Retinal pigment epithelial cell (primary cell): ENCODE results near the gene ACVR2B.

Experiments used
- DNase-seq: peaks from one replicate; pipeline ENCODE4 v3.0.0-alpha.2; 2010; ENCODE audit warnings: low read depth
- H3K4me3 ChIP-seq: 2 replicates; pipeline ENCODE4 v1.5.1; 2011; ENCODE audit warnings: mild to moderate bottlenecking, low read length, control low read depth, moderate library complexity
- TF ChIP-seq, protein P1 (sequence below): conservative IDR thresholded peaks from 2 replicates; pipeline ENCODE4 v1.5.1; 2011; ENCODE audit warnings: low read depth, low read length, control low read depth, inconsistent platforms

The ACVR2B gene

GRCh38 chr3:38480930-38481329 lies 27.2 kb downstream of the ACVR2B start:
- TF ChIP-seq, protein P1, sequence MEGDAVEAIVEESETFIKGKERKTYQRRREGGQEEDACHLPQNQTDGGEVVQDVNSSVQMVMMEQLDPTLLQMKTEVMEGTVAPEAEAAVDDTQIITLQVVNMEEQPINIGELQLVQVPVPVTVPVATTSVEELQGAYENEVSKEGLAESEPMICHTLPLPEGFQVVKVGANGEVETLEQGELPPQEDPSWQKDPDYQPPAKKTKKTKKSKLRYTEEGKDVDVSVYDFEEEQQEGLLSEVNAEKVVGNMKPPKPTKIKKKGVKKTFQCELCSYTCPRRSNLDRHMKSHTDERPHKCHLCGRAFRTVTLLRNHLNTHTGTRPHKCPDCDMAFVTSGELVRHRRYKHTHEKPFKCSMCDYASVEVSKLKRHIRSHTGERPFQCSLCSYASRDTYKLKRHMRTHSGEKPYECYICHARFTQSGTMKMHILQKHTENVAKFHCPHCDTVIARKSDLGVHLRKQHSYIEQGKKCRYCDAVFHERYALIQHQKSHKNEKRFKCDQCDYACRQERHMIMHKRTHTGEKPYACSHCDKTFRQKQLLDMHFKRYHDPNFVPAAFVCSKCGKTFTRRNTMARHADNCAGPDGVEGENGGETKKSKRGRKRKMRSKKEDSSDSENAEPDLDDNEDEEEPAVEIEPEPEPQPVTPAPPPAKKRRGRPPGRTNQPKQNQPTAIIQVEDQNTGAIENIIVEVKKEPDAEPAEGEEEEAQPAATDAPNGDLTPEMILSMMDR: no peak
- no peak for DNase-seq
- no peak overlapping the region for H3K4me3 ChIP-seq

- TF ChIP-seq, protein P1: no peak
- no peak for DNase-seq
- H3K4me3 ChIP-seq: no peak overlapping the region
Observed at GRCh38 chr3:38482951-38483350, 29.3 kb downstream of the ACVR2B start.

DNA sequence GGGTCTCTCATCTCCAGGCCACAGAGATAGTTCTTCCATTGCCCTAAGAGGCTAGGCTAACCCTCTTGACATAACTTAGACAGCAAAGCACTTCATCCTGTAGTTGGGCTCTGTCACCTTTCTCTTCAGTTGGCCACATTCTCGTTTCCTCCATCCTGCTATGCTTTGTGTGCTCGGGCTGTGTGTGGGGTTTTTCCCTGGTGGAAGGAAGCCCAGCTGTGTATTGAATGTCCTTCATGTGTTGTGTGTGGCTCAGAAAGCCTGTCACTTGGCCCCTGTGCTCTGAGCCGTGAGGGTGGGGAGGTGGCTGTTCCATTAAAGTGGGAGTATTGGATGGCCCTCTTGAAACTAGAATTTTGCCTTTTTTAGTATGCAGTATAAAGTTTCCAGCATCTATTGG lies 33.6 kb downstream of the ACVR2B start:
- no peak for DNase-seq
- no peak overlapping the region for H3K4me3 ChIP-seq
- TF ChIP-seq, protein P1: no peak

DNA sequence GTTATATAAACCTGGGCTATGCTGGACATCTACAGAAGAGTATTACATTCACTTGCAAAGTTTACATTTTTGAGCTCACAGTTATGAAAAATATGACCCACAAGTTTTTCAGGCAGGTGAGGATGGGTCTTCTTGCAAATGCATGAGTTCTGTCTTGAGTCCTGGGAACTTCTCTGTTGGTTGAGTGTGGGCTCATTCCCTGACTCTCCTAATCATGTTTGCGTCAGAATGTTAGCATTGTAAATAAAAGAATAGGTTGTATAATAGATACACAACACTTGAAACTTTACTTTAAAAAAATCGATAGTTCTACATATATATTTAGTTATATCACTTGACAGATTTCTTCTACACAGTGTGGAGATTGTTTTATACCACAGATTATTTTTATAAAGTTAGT lies 35.3 kb downstream of the ACVR2B start:
- DNase-seq: no peak
- TF ChIP-seq, protein P1: no peak
- H3K4me3 ChIP-seq: no peak overlapping the region

- H3K4me3 ChIP-seq: no peak overlapping the region
- TF ChIP-seq, protein P1: no peak
- DNase-seq: no peak
Observed at GRCh38 chr3:38489766-38490165, 36.1 kb downstream of the ACVR2B start.

GRCh38 chr3:38490281-38491030 lies 36.8 kb downstream of the ACVR2B start:
- H3K4me3 ChIP-seq: no peak overlapping the region
- TF ChIP-seq, protein P1: no peak
- DNase-seq: no peak

DNA sequence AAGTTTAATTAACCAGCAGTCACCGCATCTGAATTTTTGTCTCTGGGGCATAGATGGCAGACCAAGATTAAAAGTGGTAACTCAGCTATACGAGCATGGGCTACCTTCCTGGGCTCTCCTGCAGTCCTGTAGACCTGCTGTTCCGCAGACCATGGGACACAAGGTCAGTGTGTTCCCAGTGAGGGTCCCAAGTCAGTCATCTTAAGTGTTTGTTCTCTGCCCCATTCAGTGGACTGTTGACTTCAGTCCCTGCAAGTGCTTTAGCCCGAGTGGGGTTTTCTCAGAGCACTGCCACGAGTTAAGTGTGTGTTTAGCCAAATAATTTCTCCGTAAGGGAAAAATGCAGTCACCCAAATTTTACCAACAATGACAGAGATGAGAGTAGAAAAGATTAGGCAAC lies 37.5 kb downstream of the ACVR2B start:
- H3K4me3 ChIP-seq: no peak overlapping the region
- TF ChIP-seq, protein P1: no peak
- DNase-seq: no peak
